Transverse colon (tissue), 4 donors: Measurements from ENCODE around the gene DNAJB1.

Source experiments
- EP300 ChIP-seq: sonication (generic); formaldehyde crosslinking; IDR thresholded peaks from one replicate; pipeline ENCODE4 v1.6.1; 2017; ENCODE audit warnings: antibody characterized with exemption, low read depth
- POLR2A ChIP-seq: fragments of 450-650 bp; IDR thresholded peaks from one replicate; pipeline ENCODE4 v1.6.1; 2016; ENCODE audit warnings: antibody characterized with exemption, mild to moderate bottlenecking, moderate library complexity
- POLR2AphosphoS5 ChIP-seq, 3 donors: sonication (generic); formaldehyde crosslinking; IDR thresholded peaks; one replicate each; pipeline ENCODE4 v1.6.1; 2016; ENCODE audit warnings: antibody characterized with exemption in 3 of 3
- TF ChIP-seq, protein P1 (sequence below), 5 experiments: fragments of 200-600 bp in 3 of 5; fragments of 450-650 bp in 2 of 5; sonication (generic) in 3 of 5; IDR thresholded peaks; 1 replicate in 2 of 5; 2 replicates in 3 of 5; pipeline ENCODE4 v1.5.1; 2016 to 2017; ENCODE audit warnings: antibody characterized with exemption in 5 of 5, inconsistent platforms in 3 of 5, mild to moderate bottlenecking in 2 of 5, moderate library complexity in 1 of 5

DNA sequence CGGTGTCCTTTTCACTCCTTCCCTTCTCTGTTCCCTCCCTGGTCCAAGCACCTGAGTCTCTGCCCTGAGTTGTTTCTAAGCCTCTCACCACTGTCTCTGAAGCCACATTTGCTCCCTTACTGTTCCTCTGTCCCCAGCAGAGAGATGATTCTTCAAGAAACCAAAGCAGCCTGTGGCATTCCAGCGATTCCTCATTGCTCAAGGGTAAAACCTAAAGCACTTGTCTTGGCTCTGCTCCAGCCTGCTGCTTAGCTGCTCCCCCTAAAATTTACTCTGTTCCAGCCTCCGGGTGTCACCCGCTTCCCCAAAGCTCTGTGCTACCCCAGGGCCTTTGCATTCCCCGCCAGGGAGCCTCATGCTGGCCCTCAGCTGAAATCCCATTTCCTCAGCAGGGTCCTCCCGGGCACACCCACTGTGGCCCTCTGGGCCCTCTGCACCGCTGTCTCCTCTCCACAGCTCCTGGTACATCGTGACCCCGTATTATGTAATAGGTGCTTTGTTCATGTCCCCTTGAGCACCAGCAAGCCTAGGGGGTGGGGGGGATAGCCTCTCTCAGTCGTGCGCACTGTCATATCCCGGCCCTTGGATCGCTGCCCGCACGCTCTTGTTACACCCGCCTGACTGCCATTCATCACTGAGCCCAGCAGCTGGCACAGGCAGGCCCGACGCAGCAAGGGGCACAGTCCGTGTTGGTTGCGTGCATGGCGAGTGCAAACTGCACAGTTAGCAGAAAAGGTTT, 26.9 kb upstream of the DNAJB1 start:
- TF ChIP-seq, protein P1, sequence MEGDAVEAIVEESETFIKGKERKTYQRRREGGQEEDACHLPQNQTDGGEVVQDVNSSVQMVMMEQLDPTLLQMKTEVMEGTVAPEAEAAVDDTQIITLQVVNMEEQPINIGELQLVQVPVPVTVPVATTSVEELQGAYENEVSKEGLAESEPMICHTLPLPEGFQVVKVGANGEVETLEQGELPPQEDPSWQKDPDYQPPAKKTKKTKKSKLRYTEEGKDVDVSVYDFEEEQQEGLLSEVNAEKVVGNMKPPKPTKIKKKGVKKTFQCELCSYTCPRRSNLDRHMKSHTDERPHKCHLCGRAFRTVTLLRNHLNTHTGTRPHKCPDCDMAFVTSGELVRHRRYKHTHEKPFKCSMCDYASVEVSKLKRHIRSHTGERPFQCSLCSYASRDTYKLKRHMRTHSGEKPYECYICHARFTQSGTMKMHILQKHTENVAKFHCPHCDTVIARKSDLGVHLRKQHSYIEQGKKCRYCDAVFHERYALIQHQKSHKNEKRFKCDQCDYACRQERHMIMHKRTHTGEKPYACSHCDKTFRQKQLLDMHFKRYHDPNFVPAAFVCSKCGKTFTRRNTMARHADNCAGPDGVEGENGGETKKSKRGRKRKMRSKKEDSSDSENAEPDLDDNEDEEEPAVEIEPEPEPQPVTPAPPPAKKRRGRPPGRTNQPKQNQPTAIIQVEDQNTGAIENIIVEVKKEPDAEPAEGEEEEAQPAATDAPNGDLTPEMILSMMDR (IDR thresholded peaks at IDR 0.05): no peak
- no peak for TF ChIP-seq POLR2A
- TF ChIP-seq EP300: no peak
- TF ChIP-seq POLR2AphosphoS5 (IDR thresholded peaks at IDR 0.05): no peak
